HG02840 (cell line): ENCODE data around the gene RICTOR.

ENCODE experiments used
- ATAC-seq: cut with Tn5 transposase; IDR thresholded peaks from one replicate; pipeline ENCODE4 v1.9.1; 2021; ENCODE audit warnings: mild to moderate bottlenecking, moderate library complexity, moderate number of reproducible peaks; ENCODE audit not compliant: unreplicated experiment, low FRiP score

The RICTOR gene

GRCh38 chr5:38905516-38905915, 168.7 kb downstream of the RICTOR start:
- ATAC-seq, result no peak

- ATAC-seq, result no peak
These were observed 174.3 kb downstream of the RICTOR start for GRCh38 chr5:38899936-38900335.

- no peak for ATAC-seq
These were observed 177.4 kb downstream of the RICTOR start for GRCh38 chr5:38896760-38897159.

- no peak for ATAC-seq
These were observed 181.8 kb downstream of the RICTOR start for GRCh38 chr5:38892363-38892762.

GRCh38 chr5:38891563-38891962, 182.6 kb downstream of the RICTOR start:
- ATAC-seq, result no peak

- no peak for ATAC-seq
These were observed 184.8 kb downstream of the RICTOR start for GRCh38 chr5:38889424-38889823.

GRCh38 chr5:38888041-38888440, 186.2 kb downstream of the RICTOR start:
- no peak for ATAC-seq
